ENCODE data around the gene SPRR3. TPM values are rescaled to one million over a fixed set of nuclear protein-coding genes. Genes with fewer than 3 reads are reported as not detected.

SPRR3 gene, protein sequence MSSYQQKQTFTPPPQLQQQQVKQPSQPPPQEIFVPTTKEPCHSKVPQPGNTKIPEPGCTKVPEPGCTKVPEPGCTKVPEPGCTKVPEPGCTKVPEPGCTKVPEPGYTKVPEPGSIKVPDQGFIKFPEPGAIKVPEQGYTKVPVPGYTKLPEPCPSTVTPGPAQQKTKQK
- under 1 TPM in 1 of 2 donors, not detected in 1; 0.39 TPM for total RNA-seq
- polyA plus RNA-seq (ENCODE audit: insufficient read length in 2 of 2) = under 1 TPM; 0.24 to 0.49 TPM
- long read RNA-seq, donor 1 = 0 reads
- long read RNA-seq, donor 2 = 0 reads
- long read RNA-seq, donor 3 = 0 reads
- long read RNA-seq, donor 4 = 0 reads

DNA sequence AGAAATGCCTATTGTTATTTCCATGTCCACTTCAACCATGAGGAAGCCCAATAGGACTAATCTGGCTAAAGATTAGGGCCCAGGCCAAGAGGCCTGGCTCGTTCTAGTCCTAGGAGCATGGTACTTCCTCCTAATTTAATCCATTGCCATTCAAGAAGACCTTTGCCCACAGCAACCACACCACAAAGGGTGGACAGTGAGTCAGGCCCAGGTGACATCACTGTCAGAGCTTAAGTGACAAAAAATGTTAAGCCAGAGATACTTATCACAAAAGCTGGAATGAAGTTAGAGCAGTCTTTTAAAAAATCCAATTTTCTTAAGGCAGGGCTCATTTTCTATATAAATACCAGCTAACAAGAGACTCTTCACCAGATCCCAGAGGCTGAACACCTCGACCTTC, at the start of gene SPRR3:
Gene SPRR3 (plus strand): TSS at position 368 of the 400 bp plus-strand sequence. CDS start 1,272 bp downstream, outside the sequence.
- WGBS (ENCODE audit: insufficient coverage) = no CpG with 5 or more reads among the region's 2 CpGs
- Histone ChIP-seq H3K9me3 (ENCODE audit: control insufficient read depth, insufficient read depth, low read length) (no peaks in the 10 kb centered on the region), H3K27me3 (ENCODE audit: control insufficient read depth, insufficient read depth, low read length) (no peaks in the 10 kb centered on the region), H3K27ac (ENCODE audit: low read depth, low read length) (no peak within 1 kb of the TSS), H3K36me3 (ENCODE audit: control insufficient read depth, insufficient read depth, low read length) (no peaks in the 10 kb centered on the region), H3K4me3 (ENCODE audit: low read depth, low read length) (no peak within 1 kb of the TSS), H3K4me1 (ENCODE audit: control insufficient read depth, insufficient read depth, low read length) (peaks cover 5% of the 10 kb centered on the region)
- DNase-seq (ENCODE audit: low read depth in 4 of 6, low spot score in 6 of 6) = no peak

DNA sequence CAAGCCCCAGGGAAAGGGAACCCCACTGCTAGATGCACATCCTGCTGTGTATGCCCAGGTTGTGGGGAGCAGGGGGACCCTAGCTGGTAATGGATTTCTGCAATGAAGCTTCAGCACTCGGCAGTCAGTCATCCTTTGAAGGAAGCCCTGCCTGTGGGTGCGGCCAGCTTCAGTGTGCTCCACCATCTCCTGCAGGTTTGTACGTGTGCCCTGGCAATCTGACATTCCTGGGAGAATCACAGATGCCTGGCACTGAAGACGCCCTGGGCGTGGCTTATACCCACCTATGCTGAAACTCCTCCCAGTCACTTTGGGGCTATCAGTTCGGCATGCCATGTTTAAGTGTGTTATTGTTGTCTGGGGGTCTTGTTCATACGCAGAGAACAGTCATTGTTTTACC, 47.8 kb upstream of the SPRR3 start:
- Histone ChIP-seq H3K36me3 (ENCODE audit: control insufficient read depth, insufficient read depth, low read length) (no peaks in the 10 kb centered on the region), H3K4me1 (ENCODE audit: control insufficient read depth, insufficient read depth, low read length) (no peaks in the 10 kb centered on the region), H3K9me3 (ENCODE audit: control insufficient read depth, insufficient read depth, low read length) (no peaks in the 10 kb centered on the region), H3K4me3 (ENCODE audit: low read depth, low read length) (no peak overlapping the region), H3K27me3 (ENCODE audit: control insufficient read depth, insufficient read depth, low read length) (no peaks in the 10 kb centered on the region), H3K27ac (ENCODE audit: low read depth, low read length) (no peak overlapping the region)
- no peak for DNase-seq (ENCODE audit: low read depth in 4 of 6, low spot score in 6 of 6)
- 81% methylated on average over 3 of the region's 7 CpGs for WGBS (ENCODE audit: insufficient coverage)

DNA sequence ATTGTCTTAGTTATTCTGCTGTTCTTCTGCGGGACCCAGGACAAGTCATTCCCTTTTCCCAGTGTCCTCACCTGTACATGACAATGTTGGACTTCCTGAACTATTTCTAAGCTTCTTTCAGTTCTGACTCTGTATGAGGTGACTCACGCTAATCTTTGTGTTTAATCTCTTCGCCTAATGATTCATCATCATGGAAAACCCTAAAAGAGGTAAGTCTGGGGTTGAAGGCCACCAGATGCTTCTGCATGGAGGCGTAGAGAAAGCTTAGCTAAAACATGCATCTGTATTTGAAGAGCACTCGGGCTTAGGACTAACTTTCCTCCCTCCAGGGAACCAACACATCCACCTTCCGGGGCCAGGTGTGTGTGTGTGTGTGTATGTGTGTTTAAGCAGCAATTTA, 47.1 kb upstream of the SPRR3 start:
- DNase-seq (ENCODE audit: low read depth in 4 of 6, low spot score in 6 of 6) = no peak
- Histone ChIP-seq H3K4me1 (ENCODE audit: control insufficient read depth, insufficient read depth, low read length) (no peaks in the 10 kb centered on the region), H3K36me3 (ENCODE audit: control insufficient read depth, insufficient read depth, low read length) (no peaks in the 10 kb centered on the region), H3K27ac (ENCODE audit: low read depth, low read length) (no peak overlapping the region), H3K4me3 (ENCODE audit: low read depth, low read length) (no peak overlapping the region), H3K27me3 (ENCODE audit: control insufficient read depth, insufficient read depth, low read length) (no peaks in the 10 kb centered on the region), H3K9me3 (ENCODE audit: control insufficient read depth, insufficient read depth, low read length) (no peaks in the 10 kb centered on the region)
- 93% methylated on average over 3 of the region's 6 CpGs for WGBS (ENCODE audit: insufficient coverage)

DNA sequence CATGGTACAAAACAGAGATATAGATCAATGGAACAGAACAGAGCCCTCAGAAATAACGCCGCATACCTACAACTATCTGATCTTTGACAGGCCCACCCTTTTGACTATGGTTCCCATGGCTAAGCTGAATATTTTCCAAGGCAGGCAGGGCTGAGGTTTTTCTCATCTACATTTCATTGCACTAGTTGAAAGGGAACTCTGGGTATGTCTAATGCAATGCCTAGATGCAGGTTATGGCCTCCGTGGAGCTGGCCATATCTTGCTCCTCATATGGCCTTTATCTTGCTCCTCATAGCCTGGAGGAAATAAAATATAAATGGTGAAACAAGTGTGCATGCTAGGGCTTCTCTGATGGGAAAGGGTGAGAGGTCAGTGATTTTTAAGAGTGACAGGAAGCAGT, 44.0 kb upstream of the SPRR3 start:
- Histone ChIP-seq H3K36me3 (ENCODE audit: control insufficient read depth, insufficient read depth, low read length) (no peaks in the 10 kb centered on the region), H3K4me3 (ENCODE audit: low read depth, low read length) (no peak overlapping the region), H3K9me3 (ENCODE audit: control insufficient read depth, insufficient read depth, low read length) (no peaks in the 10 kb centered on the region), H3K27ac (ENCODE audit: low read depth, low read length) (no peak overlapping the region), H3K4me1 (ENCODE audit: control insufficient read depth, insufficient read depth, low read length) (no peaks in the 10 kb centered on the region), H3K27me3 (ENCODE audit: control insufficient read depth, insufficient read depth, low read length) (no peaks in the 10 kb centered on the region)
- 100% methylated on average over 2 of the region's 3 CpGs for WGBS (ENCODE audit: insufficient coverage)
- no peak for DNase-seq (ENCODE audit: low read depth in 4 of 6, low spot score in 6 of 6)

DNA sequence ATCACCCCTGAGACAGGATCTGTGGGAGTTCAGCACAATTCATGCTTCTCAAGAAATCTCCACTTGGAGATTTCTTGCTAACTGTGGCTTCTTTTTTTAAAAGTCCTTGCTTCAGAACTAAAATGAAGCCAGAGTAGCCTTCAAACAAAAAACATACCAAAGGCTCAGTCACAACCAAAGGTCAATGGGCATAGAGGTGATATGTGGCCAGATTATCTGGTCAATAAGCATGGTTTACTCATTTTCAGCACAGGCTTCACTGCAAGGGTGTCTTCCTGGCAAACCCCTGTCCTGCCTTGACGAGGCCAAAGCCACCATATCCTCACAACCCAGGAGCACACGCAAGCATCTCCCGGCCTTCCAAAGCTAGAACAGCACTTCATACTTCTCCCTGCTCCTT, 42.3 kb upstream of the SPRR3 start:
- Histone ChIP-seq H3K27ac (ENCODE audit: low read depth, low read length) (no peak overlapping the region), H3K4me3 (ENCODE audit: low read depth, low read length) (no peak overlapping the region), H3K9me3 (ENCODE audit: control insufficient read depth, insufficient read depth, low read length) (no peaks in the 10 kb centered on the region), H3K4me1 (ENCODE audit: control insufficient read depth, insufficient read depth, low read length) (no peaks in the 10 kb centered on the region), H3K27me3 (ENCODE audit: control insufficient read depth, insufficient read depth, low read length) (no peaks in the 10 kb centered on the region), H3K36me3 (ENCODE audit: control insufficient read depth, insufficient read depth, low read length) (no peaks in the 10 kb centered on the region)
- DNase-seq (ENCODE audit: low read depth in 4 of 6, low spot score in 6 of 6) = no peak
- 71% methylated on average over 1 of the region's 3 CpGs for WGBS (ENCODE audit: insufficient coverage)

DNA sequence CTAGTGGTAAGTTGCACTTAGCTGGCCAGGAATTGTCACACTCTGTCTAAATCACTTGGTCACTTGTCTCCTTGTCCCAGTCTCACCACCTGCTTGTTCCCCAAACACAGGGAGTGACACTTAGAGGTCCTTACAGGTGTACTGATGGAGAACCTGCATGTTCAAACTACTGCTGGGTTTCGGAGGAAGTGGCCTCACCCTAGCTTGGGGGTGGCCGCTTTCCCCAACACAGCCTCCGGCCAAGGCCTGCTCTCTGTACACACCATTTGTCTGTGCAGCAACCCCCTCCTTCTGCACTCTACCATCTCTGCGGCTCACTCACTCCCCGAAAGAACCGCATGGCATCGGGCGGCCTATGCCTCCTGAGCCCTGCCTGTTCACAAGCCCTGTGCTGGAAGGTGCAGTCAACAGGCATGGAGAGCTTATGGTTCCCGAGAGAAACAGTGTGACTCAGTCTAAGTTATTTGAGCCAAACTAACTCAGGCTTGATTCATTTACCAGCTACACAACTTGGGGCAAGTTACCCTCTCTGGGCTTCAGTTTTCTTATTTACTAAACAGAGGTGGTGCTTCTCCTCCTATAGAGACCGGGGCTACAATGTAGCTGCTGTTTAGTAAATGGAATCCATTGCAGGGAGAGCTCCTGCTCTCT, 41.6 kb upstream of the SPRR3 start:
- no peak overlapping the region for H3K27ac ChIP-seq (ENCODE audit: low read depth, low read length)
- no peaks in the 10 kb centered on the region for H3K36me3 ChIP-seq (ENCODE audit: control insufficient read depth, insufficient read depth, low read length)
- H3K4me1 ChIP-seq (ENCODE audit: control insufficient read depth, insufficient read depth, low read length) = no peaks in the 10 kb centered on the region
- DNase-seq (ENCODE audit: low read depth in 4 of 6, low spot score in 6 of 6) = no peak
- no peaks in the 10 kb centered on the region for H3K9me3 ChIP-seq (ENCODE audit: control insufficient read depth, insufficient read depth, low read length)
- no peak overlapping the region for H3K4me3 ChIP-seq (ENCODE audit: low read depth, low read length)
- WGBS (ENCODE audit: insufficient coverage) = 95% methylated on average over 10 of the region's 10 CpGs
- H3K27me3 ChIP-seq (ENCODE audit: control insufficient read depth, insufficient read depth, low read length) = no peaks in the 10 kb centered on the region

DNA sequence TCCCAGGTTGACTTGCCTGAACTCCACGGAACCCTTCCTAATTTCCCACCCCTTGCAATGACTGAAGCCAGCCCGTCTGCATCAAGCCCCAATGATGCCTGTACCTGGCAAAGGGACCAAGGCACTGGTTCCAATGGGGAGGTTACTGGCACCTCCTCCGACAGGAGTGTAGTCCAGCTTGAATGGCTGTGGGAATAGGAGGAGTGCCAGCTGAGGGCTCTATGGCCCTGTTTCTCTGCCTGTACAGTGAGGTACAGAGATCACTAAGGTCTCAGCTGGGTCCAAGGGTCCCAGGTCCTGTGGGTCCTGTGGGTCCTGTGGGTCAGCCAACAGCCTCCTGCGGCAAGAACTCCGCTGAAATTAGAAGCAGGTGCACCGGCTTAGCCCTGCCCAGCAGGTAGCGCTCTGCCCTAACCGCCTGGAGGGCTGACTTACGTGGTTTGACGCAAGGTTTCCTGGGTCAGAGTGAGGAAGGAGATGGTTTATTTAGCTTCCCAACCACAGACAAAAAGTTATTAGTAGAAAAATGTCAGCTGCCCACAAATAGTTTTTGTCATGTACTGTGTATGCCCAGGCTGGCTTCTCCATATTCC, 41.0 kb upstream of the SPRR3 start:
- Histone ChIP-seq H3K4me1 (ENCODE audit: control insufficient read depth, insufficient read depth, low read length) (no peaks in the 10 kb centered on the region), H3K27me3 (ENCODE audit: control insufficient read depth, insufficient read depth, low read length) (no peaks in the 10 kb centered on the region), H3K36me3 (ENCODE audit: control insufficient read depth, insufficient read depth, low read length) (no peaks in the 10 kb centered on the region), H3K4me3 (ENCODE audit: low read depth, low read length) (no peak overlapping the region), H3K9me3 (ENCODE audit: control insufficient read depth, insufficient read depth, low read length) (no peaks in the 10 kb centered on the region), H3K27ac (ENCODE audit: low read depth, low read length) (no peak overlapping the region)
- no peak for DNase-seq (ENCODE audit: low read depth in 4 of 6, low spot score in 6 of 6)
- WGBS (ENCODE audit: insufficient coverage) = 84% methylated on average over 3 of the region's 10 CpGs

DNA sequence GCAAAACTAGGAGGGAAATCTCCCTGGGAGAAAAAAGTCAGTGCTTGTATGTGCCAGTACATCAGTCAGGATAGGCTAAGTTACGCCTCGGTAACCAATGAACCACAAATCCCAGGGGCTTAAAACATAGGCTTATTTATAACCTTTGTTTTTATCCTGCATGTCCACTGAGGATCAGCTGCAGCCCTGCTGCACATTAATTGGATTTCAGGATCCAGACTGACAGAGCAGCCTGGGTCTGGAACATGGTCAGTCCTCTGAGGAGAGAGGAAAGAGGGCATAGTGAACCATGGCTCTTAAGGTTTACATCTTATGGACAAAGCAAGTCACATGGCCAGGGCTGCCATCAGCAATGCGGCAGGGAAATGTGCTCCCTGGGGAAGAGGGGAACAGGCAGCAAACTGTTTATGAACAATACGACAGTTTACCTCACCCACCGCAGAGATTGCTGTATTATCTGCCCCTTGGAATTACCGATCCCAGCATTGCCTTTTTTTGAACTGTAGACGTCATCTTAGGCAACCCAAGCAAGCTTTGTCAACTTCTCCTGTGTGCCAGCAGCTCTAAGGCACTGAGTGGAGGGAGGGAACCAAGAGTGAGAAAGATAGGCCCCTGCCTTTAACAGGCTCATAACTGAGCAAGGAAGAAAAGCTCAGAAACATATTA, 40.2 kb upstream of the SPRR3 start:
- Histone ChIP-seq H3K4me3 (ENCODE audit: low read depth, low read length) (no peak overlapping the region), H3K27me3 (ENCODE audit: control insufficient read depth, insufficient read depth, low read length) (no peaks in the 10 kb centered on the region), H3K4me1 (ENCODE audit: control insufficient read depth, insufficient read depth, low read length) (no peaks in the 10 kb centered on the region), H3K9me3 (ENCODE audit: control insufficient read depth, insufficient read depth, low read length) (no peaks in the 10 kb centered on the region), H3K36me3 (ENCODE audit: control insufficient read depth, insufficient read depth, low read length) (no peaks in the 10 kb centered on the region), H3K27ac (ENCODE audit: low read depth, low read length) (no peak overlapping the region)
- WGBS (ENCODE audit: insufficient coverage) = 80% methylated on average over 4 of the region's 7 CpGs
- DNase-seq (ENCODE audit: low read depth in 4 of 6, low spot score in 6 of 6) = peak in 1 of 6 donors; percentile 1

DNA sequence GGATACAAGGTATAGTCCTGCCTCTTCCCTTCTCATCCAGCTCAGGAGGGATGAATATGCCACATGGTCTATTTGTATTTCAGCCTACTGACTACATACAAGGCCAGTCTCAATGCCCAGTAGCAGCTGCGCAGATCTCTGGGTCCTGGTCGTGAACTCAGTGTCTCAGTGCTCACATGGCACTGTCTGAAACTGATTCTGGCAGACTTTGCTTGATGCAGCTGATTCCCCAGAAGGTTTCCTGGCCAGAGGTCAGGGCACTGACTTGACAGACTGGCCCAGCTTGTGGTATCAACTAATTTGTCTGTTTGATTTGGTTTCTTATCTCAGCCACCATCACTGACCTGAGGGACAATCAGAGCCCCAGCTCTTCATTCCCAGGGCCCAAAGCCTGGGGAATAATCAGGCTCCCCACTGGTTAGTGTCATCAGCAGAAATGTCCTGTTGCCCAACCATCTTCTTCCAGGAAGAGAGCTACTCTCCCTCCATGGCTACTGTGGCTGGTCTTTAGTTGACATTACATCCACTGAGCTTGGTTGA, 38.6 kb upstream of the SPRR3 start:
- no peak overlapping the region for H3K27ac ChIP-seq (ENCODE audit: low read depth, low read length)
- WGBS (ENCODE audit: insufficient coverage) = 100% methylated on average over 2 of the region's 2 CpGs
- DNase-seq (ENCODE audit: low read depth in 4 of 6, low spot score in 6 of 6) = no peak
- H3K4me3 ChIP-seq (ENCODE audit: low read depth, low read length) = no peak overlapping the region
- no peaks in the 10 kb centered on the region for H3K4me1 ChIP-seq (ENCODE audit: control insufficient read depth, insufficient read depth, low read length)
- H3K36me3 ChIP-seq (ENCODE audit: control insufficient read depth, insufficient read depth, low read length) = no peaks in the 10 kb centered on the region
- H3K27me3 ChIP-seq (ENCODE audit: control insufficient read depth, insufficient read depth, low read length) = no peaks in the 10 kb centered on the region
- no peaks in the 10 kb centered on the region for H3K9me3 ChIP-seq (ENCODE audit: control insufficient read depth, insufficient read depth, low read length)

All from spinal cord (tissue), 10 donors.